CD4-positive, alpha-beta T cell (primary cell): ENCODE measurements around the gene CLEC1B. TPM values are rescaled to one million over a fixed set of nuclear protein-coding genes. Genes with fewer than 3 reads are reported as not detected.

Source experiments
- ATAC-seq: fragments of 200-7000 bp; cut with Tn5 transposase; one replicate; pipeline ENCODE4 v1.10.0; 2022; ENCODE audit warnings: mild to moderate bottlenecking; ENCODE audit not compliant: poor library complexity
- CTCF ChIA-PET: fragments of 350-600 bp; sonication (Branson Sonifier 250); formaldehyde crosslinking; loops from one replicate; lab custom pipeline; 2021; ENCODE audit warnings: antibody characterized with exemption, inconsistent platforms; lab: Charles Lee
- POLR2A ChIA-PET: fragments of 350-600 bp; sonication (Branson Sonifier 250); formaldehyde crosslinking; loops from one replicate; lab custom pipeline; 2021; ENCODE audit warnings: antibody characterized with exemption, inconsistent platforms; lab: Charles Lee
- DNase-seq, 14 experiments: peaks; one replicate each; pipeline ENCODE4 v3.0.0-alpha.2; 2013 to 2020; ENCODE audit warnings: mixed read lengths in 2 of 14
- H3K27ac ChIP-seq, 2 donors: one replicate each; pipeline versions ENCODE4 v1.5.1 to v1.7.0; 2013; ENCODE audit warnings: low read length in 2 of 2, low read depth in 1 of 2, mild to moderate bottlenecking in 1 of 2
- H3K27me3 ChIP-seq, 2 experiments: 1 replicate in 1 of 2; 2 replicates in 1 of 2; pipeline versions ENCODE4 v1.6.1 to v1.7.0; 2013; ENCODE audit warnings: low read length in 2 of 2, control low read depth in 1 of 2, mild to moderate bottlenecking in 1 of 2, moderate library complexity in 1 of 2; ENCODE audit not compliant: insufficient read depth in 2 of 2, control insufficient read depth in 1 of 2
- H3K36me3 ChIP-seq: one replicate; pipeline ENCODE4 v1.6.1; 2013; ENCODE audit warnings: low read length, control low read depth; ENCODE audit not compliant: insufficient read depth
- H3K4me1 ChIP-seq: one replicate; pipeline ENCODE4 v1.6.1; 2013; ENCODE audit warnings: low read length, control low read depth; ENCODE audit not compliant: insufficient read depth
- H3K4me3 ChIP-seq: one replicate; pipeline ENCODE4 v1.5.1; 2013; ENCODE audit warnings: mild to moderate bottlenecking, low read length, moderate library complexity
- H3K9me3 ChIP-seq, 2 experiments: 1 replicate in 1 of 2; 2 replicates in 1 of 2; pipeline versions ENCODE4 v1.6.1 to v1.7.0; 2013; ENCODE audit warnings: low read length in 2 of 2, mild to moderate bottlenecking in 2 of 2, control low read depth in 1 of 2, moderate library complexity in 1 of 2; ENCODE audit not compliant: control insufficient read depth in 1 of 2, insufficient read depth in 1 of 2
- H3K27ac Mint-ChIP-seq: one replicate; pipeline ENCODE4 v1.8.0; 2020; ENCODE audit warnings: mixed read lengths
- H3K27me3 Mint-ChIP-seq: one replicate; pipeline ENCODE4 v1.8.0; 2021; ENCODE audit warnings: mixed read lengths
- H3K36me3 Mint-ChIP-seq: one replicate; pipeline ENCODE4 v1.8.0; 2021; ENCODE audit warnings: low read depth, mixed read lengths
- H3K4me1 Mint-ChIP-seq: one replicate; pipeline ENCODE4 v1.8.0; 2021; ENCODE audit warnings: low read depth, mixed read lengths
- H3K4me3 Mint-ChIP-seq: one replicate; pipeline ENCODE4 v1.8.0; 2020; ENCODE audit warnings: mild to moderate bottlenecking, mixed read lengths
- H3K9me3 Mint-ChIP-seq: one replicate; pipeline ENCODE4 v1.8.0; 2020; ENCODE audit warnings: mixed read lengths
- intact Hi-C, 2 experiments: fragments of 100-400 bp; cut with DNase I in 1 of 2; cut with micrococcal nuclease in 1 of 2; formaldehyde crosslinking; loops; one replicate each; pipeline versions ENCODE4 v1.15.1 to v1.9.0; 2023 to 2025; cut with DNase I, micrococcal nuclease
- total RNA-seq, 174 experiments: library from RNA in 2 of 174; stranded (reverse) in 2 of 174; gene quantifications; one replicate each; pipeline ENCODE4 v1.2.3 and lab custom pipeline; 2021 to 2026
- TF ChIP-seq, protein P1 (sequence below): fragments of 200-600 bp; IDR thresholded peaks from one replicate; pipeline ENCODE4 v1.8.0; 2022; ENCODE audit warnings: antibody characterized with exemption, mild to moderate bottlenecking

Gene CLEC1B
- total RNA-seq, 2 experiments from 2014 or later, result not detected

GRCh38 chr12:9948606-9949296, 50.2 kb downstream of the CLEC1B start:
- Mint-ChIP-seq H3K27ac (no peak overlapping the region), H3K27me3 (no peaks in the 10 kb centered on the region), H3K4me1 (peaks cover 47% of the 10 kb centered on the region), H3K9me3 (no peaks in the 10 kb centered on the region), H3K4me3 (no peak overlapping the region), H3K36me3 (no peaks in the 10 kb centered on the region)
- DNase-seq (peak in 3 of 14 experiments; percentile 45 to 63 (median 49)), ATAC-seq (peak; percentile 38)
- CTCF ChIA-PET, result no interaction called here
- H3K9me3 ChIP-seq, result no peaks in the 10 kb centered on the region
- H3K27ac ChIP-seq, result no peak overlapping the region
- intact Hi-C loops, result loop anchor here (5.0 to 10.0 kb wide), 2 partner anchors 189 to 196 kb away; no protein-coding TSS in a partner anchor
- H3K4me1 ChIP-seq, result peaks cover 17% of the 10 kb centered on the region
- H3K36me3 ChIP-seq, result no peaks in the 10 kb centered on the region
- TF ChIP-seq, protein P1, sequence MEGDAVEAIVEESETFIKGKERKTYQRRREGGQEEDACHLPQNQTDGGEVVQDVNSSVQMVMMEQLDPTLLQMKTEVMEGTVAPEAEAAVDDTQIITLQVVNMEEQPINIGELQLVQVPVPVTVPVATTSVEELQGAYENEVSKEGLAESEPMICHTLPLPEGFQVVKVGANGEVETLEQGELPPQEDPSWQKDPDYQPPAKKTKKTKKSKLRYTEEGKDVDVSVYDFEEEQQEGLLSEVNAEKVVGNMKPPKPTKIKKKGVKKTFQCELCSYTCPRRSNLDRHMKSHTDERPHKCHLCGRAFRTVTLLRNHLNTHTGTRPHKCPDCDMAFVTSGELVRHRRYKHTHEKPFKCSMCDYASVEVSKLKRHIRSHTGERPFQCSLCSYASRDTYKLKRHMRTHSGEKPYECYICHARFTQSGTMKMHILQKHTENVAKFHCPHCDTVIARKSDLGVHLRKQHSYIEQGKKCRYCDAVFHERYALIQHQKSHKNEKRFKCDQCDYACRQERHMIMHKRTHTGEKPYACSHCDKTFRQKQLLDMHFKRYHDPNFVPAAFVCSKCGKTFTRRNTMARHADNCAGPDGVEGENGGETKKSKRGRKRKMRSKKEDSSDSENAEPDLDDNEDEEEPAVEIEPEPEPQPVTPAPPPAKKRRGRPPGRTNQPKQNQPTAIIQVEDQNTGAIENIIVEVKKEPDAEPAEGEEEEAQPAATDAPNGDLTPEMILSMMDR, result no peak
- no peak overlapping the region for H3K4me3 ChIP-seq
- POLR2A ChIA-PET, result interaction anchor here (0.5 to 1.0 kb wide), 3 partner anchors 9 to 177 kb away, joined by 3 to 4 read pairs (median 4); no protein-coding TSS in a partner anchor
- no peaks in the 10 kb centered on the region for H3K27me3 ChIP-seq

GRCh38 chr12:9947674-9948073, 51.2 kb downstream of the CLEC1B start:
- Histone ChIP-seq H3K27ac (no peak overlapping the region), H3K4me3 (no peak overlapping the region), H3K27me3 (no peaks in the 10 kb centered on the region), H3K9me3 (no peaks in the 10 kb centered on the region), H3K36me3 (no peaks in the 10 kb centered on the region), H3K4me1 (peaks cover 21% of the 10 kb centered on the region)
- ATAC-seq (no peak), DNase-seq (no peak)
- Mint-ChIP-seq H3K27ac (no peak overlapping the region), H3K9me3 (no peaks in the 10 kb centered on the region), H3K4me1 (peaks cover 57% of the 10 kb centered on the region), H3K36me3 (no peaks in the 10 kb centered on the region), H3K27me3 (no peaks in the 10 kb centered on the region), H3K4me3 (no peak overlapping the region)
- intact Hi-C loops, result loop anchor here (5.0 to 10.0 kb wide), 2 partner anchors 190 to 197 kb away; no protein-coding TSS in a partner anchor
- TF ChIP-seq, protein P1, result no peak
- ChIA-PET POLR2A (no interaction called here), CTCF (interaction anchor here (1.2 kb wide), 1 partner anchor 134 kb away, joined by 4 read pairs; no protein-coding TSS in a partner anchor)

- TF ChIP-seq, protein P1, result no peak
- Histone ChIP-seq H3K27ac (no peak overlapping the region), H3K4me1 (peaks cover 7% of the 10 kb centered on the region), H3K4me3 (no peak overlapping the region), H3K9me3 (no peaks in the 10 kb centered on the region), H3K27me3 (no peaks in the 10 kb centered on the region), H3K36me3 (no peaks in the 10 kb centered on the region)
- intact Hi-C loops, result loop anchor here (5.0 to 10.0 kb wide), 2 partner anchors 200 to 248 kb away; no protein-coding TSS in a partner anchor
- Mint-ChIP-seq H3K27me3 (peaks cover 4% of the 10 kb centered on the region), H3K4me1 (peaks cover 49% of the 10 kb centered on the region), H3K4me3 (peak overlapping the region; percentile 76), H3K36me3 (no peaks in the 10 kb centered on the region), H3K27ac (no peak overlapping the region), H3K9me3 (no peaks in the 10 kb centered on the region)
- ChIA-PET CTCF (no interaction called here), POLR2A (interaction anchor here (0.7 to 1.4 kb wide), 5 partner anchors 37 to 297 kb away, joined by 3 to 5 read pairs (median 3); partner anchors contain the start of genes CD69 and CLEC2B)
- DNase-seq (no peak), ATAC-seq (no peak)
These were observed 54.5 kb downstream of the CLEC1B start for GRCh38 chr12:9944391-9944790.
